GM12801 (cell line): ENCODE measurements around the gene NQO2.

Experiments used
- TF ChIP-seq, protein P1 (sequence below): IDR thresholded peaks from one replicate; pipeline ENCODE4 v1.5.1; 2011; ENCODE audit warnings: control low read depth; ENCODE audit not compliant: insufficient read length; ENCODE audit errors: extremely low read depth

NQO2 gene

DNA sequence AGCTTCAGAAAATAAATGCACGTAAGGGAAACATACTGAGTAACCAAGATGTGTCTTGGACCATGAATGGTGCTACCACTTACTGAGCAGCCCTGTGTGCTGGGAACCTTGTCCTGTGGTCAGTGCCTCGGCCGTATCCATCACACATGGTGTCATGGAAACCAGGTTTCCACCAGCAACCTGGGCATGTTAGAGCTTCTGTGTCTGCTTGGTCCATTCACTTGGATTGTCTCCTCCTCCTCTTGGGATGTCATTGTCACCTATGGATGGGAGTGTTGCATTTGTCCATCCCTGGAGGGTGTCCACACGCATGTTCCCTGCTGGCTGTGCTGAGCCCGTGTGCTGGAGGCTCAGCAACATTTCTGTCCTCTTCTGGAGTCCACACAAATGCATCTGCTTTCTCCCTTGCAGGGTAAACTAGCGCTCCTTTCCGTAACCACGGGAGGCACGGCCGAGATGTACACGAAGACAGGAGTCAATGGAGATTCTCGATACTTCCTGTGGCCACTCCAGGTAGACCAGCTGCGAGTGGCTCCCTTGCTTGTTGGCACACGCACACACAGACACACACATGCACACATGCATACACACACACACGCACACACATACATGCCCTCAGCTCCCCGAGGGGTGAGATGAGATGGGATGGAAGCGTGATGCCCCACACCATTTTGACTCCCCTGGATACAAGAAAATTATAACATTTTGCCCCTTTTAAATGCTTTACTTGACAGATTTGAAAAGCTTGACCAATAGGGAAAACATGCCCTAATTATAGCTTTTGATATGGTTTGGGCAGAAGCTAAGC lies 17.0 kb downstream of the NQO2 start:
- TF ChIP-seq, protein P1, sequence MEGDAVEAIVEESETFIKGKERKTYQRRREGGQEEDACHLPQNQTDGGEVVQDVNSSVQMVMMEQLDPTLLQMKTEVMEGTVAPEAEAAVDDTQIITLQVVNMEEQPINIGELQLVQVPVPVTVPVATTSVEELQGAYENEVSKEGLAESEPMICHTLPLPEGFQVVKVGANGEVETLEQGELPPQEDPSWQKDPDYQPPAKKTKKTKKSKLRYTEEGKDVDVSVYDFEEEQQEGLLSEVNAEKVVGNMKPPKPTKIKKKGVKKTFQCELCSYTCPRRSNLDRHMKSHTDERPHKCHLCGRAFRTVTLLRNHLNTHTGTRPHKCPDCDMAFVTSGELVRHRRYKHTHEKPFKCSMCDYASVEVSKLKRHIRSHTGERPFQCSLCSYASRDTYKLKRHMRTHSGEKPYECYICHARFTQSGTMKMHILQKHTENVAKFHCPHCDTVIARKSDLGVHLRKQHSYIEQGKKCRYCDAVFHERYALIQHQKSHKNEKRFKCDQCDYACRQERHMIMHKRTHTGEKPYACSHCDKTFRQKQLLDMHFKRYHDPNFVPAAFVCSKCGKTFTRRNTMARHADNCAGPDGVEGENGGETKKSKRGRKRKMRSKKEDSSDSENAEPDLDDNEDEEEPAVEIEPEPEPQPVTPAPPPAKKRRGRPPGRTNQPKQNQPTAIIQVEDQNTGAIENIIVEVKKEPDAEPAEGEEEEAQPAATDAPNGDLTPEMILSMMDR, result no peak

DNA sequence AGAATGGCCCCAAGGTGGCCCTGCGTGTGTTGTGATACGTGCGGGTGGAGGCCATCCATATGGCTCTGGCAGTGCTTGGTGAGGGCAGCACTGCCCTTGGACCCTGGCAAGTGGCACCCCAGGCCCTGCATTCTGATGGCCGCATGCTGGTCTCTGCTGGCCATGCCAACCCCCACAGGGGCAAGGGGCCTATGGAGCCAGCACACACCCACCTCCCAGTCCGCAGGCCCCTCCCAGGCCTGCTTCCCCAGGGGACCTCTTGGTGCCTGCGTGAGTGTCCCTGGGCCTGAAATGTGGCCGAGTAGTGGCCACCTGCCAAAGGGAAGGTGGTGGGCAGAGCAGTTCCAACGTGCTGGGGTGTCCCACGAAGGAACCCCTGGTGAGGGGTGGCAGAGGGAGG lies 17.6 kb downstream of the NQO2 start:
- TF ChIP-seq, protein P1, result no peak

DNA sequence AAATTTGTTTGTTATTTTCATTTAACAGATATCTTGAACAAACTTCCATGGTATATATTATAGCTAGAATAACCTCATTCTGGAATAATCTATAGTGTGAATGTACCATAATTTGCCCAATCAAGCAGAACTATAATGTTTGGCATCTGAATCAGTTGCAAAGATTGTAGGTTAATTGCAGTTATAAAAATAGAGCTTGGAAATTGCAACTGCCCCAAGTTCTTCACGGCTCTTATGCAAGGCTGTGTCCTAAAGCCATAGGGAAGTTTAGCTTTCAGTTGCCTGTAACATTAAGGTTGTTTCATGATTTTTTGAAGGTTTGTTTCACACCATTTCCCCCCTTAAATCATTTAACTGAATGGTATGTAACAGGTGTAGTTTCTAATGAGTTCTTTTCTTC lies 19.4 kb downstream of the NQO2 start:
- TF ChIP-seq, protein P1, result no peak

DNA sequence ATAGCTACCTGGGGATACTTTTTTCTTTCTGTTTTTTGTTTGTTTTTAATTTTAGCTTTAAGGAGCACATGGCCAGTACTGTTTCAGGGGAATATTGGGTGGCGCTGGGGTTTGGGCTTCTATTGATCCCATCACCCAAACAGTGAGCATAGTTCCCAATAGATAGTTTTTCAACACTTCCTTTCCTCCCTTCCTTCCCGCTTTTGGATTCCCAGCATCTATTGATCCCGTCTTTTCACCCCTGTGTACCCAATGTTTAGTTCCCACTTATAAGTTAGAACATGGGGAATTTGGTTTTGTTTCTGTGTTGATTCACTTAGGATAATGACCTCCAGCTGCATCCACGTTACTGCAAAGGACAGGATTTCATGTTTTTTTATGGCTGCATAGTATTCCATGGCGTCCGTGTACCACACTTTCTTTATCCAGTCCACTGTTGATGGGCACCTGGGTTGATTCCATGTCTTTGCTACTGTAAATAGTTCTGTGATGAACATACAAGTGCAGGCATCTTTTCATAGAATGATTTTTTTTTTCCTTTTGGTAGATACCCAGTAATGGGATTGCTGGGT lies 20.1 kb downstream of the NQO2 start:
- TF ChIP-seq, protein P1, result no peak

DNA sequence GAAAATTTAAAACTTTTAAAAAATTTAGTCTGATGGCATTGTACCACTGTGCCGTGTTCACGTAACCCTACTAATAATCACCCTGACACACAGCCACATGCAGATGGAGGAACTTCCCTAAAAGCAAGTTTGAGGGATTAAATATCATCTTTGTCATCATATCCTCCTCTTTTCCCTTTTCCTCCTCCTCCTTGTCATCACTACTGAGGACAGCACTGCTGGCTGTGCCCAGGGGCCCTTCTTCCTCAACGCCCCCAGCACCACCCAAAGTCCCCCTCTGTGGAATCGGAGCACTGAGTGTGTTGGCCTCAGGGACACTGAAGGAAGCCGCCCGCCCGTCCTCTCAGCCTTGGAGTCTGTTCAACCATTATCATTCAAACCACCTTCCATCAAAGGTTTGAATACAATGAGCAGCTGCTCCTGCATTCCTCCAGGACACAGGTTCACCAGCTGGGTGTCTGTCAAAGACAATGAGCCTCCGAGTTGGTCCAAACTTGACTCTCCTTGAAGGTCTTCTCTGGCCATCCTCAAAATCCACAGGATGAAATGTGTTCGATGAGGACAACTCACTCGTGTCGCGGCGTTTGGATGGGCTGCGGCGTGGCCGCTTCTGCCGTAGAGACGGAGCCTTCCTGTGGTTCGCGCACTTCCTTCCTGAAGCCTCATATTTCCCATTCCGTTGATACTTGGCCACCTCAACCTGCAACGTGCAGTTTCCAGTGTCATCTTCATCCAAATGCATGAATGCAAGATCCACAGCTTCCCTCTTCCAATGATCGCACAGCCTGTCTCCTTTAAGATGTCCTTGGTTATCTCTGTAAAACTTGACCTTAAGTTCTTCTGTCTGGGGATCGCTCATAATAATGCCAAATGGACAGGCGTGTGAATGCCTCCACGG lies 23.3 kb downstream of the NQO2 start:
- TF ChIP-seq, protein P1, result no peak

DNA sequence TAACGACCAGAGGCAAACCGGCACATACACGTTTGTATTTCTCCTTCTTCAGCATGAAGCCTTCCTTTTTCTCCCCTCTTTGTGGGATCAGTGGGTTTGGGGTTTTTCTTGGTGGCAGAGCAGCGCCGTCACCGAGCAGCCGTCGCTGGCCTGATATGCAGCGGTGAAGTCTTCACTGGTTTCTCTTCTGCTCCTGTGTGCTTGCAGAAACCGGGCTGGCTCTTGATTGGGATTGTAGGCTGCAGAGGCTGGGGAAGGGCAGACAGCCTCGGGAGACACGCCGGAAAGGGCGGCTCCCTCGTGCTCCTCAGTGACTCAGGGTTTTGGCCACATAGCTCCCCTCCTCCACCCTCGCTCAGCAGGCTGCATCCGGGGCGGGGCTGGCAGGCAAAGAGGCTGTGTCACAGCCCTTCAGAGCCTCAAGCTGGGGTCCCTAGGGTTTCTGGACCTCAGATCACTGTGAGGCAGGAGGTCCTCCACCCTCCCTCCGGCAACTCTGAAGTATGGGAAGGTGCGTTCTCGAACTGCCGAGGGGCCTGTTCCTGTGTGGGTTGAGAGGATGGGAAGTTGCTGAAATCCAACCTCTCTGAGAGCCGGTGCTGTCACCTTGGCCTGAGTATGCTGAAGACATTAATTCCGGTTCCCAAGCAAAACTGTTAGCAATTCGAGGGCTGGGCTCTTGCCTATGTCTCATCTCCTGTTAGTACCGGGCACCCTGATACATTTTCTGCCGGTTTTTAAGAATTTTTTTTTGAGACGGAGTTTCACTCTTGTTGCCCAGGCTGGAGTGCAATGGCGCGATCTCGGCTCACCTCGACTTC lies 24.2 kb downstream of the NQO2 start:
- TF ChIP-seq, protein P1, result no peak
